NCI-H1105 (cell line): ENCODE results near the gene EPB41L5.

Experiments used
- DNase-seq: peaks from one replicate; lab custom pipeline; 2025; lab: John Stamatoyannopoulos, UW

Gene EPB41L5

DNA sequence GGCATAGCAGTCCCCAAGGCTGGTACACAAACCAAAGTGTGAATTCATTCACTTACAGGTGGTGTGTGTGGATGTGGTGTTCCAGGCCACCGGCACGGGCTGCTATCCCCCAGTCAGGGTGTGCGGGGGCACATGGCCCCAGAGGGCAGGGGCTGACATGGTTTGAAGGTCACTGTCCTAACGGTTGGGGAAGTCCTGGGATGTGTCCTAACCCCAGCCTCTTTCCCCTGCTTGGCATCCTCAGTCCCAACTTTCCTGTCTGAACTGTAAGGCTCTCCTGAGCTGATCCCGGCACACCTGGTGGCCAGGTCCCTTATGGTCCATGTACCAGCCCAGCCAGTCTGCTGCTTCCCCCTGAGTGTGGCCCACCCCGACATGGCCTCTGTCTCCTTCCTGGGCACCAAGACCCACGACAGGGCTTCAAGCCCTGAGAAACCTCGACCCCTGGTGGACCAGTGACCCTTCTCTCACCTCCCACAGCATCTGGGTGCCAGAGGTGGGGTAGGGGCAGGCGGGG, 212.7 kb downstream of the EPB41L5 start:
- no peak for DNase-seq

- no peak for DNase-seq
Measured at GRCh38 chr2:120226316-120226715, 213.4 kb downstream of the EPB41L5 start.

DNA sequence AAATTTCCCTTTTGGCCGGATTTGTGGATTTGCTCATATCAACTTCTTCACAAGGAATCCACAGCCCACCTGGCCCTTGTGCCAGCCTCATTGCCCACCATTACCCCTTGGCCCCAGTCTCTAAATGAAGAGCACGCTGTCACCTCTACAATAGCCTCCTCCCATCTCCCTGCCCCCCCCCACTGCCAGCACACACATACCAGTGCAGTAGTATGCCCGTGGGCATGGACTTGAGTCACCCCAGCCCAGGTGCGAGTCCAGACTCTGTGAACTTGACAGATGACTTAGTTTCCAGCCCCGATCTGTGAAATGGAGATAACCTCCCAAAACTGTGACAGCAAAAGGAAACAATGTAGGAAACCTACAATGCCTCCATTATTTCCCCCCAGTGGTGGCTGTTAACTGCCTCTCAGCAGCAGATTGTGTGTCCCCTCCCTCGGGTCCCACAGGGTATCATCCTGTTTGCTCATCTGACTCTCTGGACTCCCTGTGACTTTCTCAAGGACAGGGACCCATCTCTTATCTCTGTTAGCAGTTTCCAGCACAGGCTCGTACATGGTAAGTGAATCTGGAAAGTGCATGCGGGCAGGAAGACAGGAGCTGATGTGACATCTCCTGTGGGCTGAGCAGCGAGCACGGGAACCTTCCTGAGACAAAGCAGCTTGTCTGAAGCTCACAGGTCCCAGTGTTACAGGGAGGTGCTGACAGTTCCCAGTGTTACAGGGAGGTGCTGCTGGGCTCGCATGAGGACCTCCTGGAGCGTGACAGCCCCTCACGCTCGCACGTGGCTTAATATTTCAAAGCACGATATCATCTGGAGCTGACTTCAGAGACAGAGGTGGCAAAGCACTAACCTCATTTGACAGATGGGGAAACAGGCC, 214.5 kb downstream of the EPB41L5 start:
- no peak for DNase-seq

GRCh38 chr2:120228503-120228902, 215.6 kb downstream of the EPB41L5 start:
- no peak for DNase-seq
